Vagina (tissue), 2 donors: Measurements from ENCODE around the gene TTLL9.

Experiments used
- CTCF ChIP-seq, 3 experiments: fragments of 450-650 bp in 2 of 3; fragments of 200-600 bp in 1 of 3; sonication (generic) in 1 of 3; IDR thresholded peaks; one replicate each; pipeline ENCODE4 v1.5.1; 2017 to 2019; ENCODE audit warnings: antibody characterized with exemption in 3 of 3, mild to moderate bottlenecking in 2 of 3, moderate library complexity in 2 of 3
- POLR2AphosphoS5 ChIP-seq, 2 donors: sonication (generic); formaldehyde crosslinking; IDR thresholded peaks; one replicate each; pipeline ENCODE4 v1.9.0; 2017; ENCODE audit warnings: antibody characterized with exemption in 2 of 2, mild to moderate bottlenecking in 2 of 2, low read depth in 1 of 2; ENCODE audit not compliant: insufficient read depth in 1 of 2

GRCh38 chr20:31949877-31950646, 79.6 kb downstream of the TTLL9 start:
- TF ChIP-seq POLR2AphosphoS5 (IDR thresholded peaks at IDR 0.05; ENCODE audit: insufficient read depth in 1 of 2, low read depth in 1 of 2), result no peak
- TF ChIP-seq CTCF (IDR thresholded peaks at IDR 0.05), result no peak
